Right lobe of liver (tissue), 4 donors: ENCODE data around the gene GRB14.

Experiments used
- POLR2A ChIP-seq: fragments of 450-650 bp; IDR thresholded peaks from one replicate; pipeline ENCODE4 v1.6.1; 2017; ENCODE audit warnings: antibody characterized with exemption, mild to moderate bottlenecking
- TF ChIP-seq, protein P1 (sequence below), 4 donors: fragments of 200-600 bp in 3 of 4; fragments of 450-650 bp in 1 of 4; IDR thresholded peaks; one replicate each; pipeline versions ENCODE4 v1.5.1 to v1.8.0; 2016 to 2022; ENCODE audit warnings: antibody characterized with exemption in 4 of 4, mild to moderate bottlenecking in 2 of 4
- donor health status: DM: no; HTN: no; CAD: no.
- donor health status: DM: no; HTN: no; CAD: no.
- donor health status: DM: no; HTN: yes; CAD: no.

DNA sequence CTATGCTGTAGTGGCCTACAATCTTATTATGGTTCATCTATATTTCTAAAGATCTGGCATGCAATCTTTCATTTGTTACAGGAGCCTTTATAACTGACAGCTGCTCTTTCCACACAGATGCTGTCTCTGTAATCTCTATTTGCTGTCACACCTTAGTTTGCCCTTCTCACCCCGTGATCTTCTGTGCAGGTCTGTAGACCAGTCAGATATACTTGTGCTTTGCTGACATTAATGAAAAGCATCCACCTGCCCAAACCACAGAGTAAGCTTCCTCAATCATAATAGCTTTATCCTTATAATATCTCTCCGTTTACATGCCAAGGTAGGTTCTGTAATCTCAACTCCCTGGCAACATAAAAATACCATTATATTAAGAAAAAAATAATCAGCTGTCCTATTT, 122.4 kb downstream of the GRB14 start:
- TF ChIP-seq, protein P1, sequence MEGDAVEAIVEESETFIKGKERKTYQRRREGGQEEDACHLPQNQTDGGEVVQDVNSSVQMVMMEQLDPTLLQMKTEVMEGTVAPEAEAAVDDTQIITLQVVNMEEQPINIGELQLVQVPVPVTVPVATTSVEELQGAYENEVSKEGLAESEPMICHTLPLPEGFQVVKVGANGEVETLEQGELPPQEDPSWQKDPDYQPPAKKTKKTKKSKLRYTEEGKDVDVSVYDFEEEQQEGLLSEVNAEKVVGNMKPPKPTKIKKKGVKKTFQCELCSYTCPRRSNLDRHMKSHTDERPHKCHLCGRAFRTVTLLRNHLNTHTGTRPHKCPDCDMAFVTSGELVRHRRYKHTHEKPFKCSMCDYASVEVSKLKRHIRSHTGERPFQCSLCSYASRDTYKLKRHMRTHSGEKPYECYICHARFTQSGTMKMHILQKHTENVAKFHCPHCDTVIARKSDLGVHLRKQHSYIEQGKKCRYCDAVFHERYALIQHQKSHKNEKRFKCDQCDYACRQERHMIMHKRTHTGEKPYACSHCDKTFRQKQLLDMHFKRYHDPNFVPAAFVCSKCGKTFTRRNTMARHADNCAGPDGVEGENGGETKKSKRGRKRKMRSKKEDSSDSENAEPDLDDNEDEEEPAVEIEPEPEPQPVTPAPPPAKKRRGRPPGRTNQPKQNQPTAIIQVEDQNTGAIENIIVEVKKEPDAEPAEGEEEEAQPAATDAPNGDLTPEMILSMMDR (IDR thresholded peaks at IDR 0.05): no peak
- TF ChIP-seq POLR2A: no peak
